ENCODE data around the gene SGPP2. TPM values are rescaled to one million over a fixed set of nuclear protein-coding genes. Genes with fewer than 3 reads are reported as not detected.

The SGPP2 gene
- total RNA-seq, 3 donors from 2014 or later (not counting 1 experiment from before 2014, with no cell fraction given), result 0.25 to 0.30 TPM; not detected in 1

GRCh38 chr2:222485367-222486211 lies 61.2 kb downstream of the SGPP2 start:
- DNase-seq (no peak), ATAC-seq (no peak)
- H3K27ac ChIP-seq (ENCODE audit: low read length), result no peak overlapping the region
- intact Hi-C loops (cut with micrococcal nuclease), result no loop called here
- H3K36me3 ChIP-seq (ENCODE audit: control insufficient read depth, insufficient read depth, low read length), result no peaks in the 10 kb centered on the region
- Mint-ChIP-seq H3K27me3 (ENCODE audit: low read depth in 2 of 2) (peaks cover 6 to 11% of the 10 kb centered on the region in 2 donors), H3K27ac (no peak overlapping the region), H3K9me3 (no peaks in the 10 kb centered on the region), H3K4me3 (no peak overlapping the region), H3K36me3 (no peaks in the 10 kb centered on the region), H3K4me1 (no peaks in the 10 kb centered on the region)
- H3K27me3 ChIP-seq (ENCODE audit: control insufficient read depth, insufficient read depth, low read length), result no peaks in the 10 kb centered on the region
- TF ChIP-seq, protein P1, sequence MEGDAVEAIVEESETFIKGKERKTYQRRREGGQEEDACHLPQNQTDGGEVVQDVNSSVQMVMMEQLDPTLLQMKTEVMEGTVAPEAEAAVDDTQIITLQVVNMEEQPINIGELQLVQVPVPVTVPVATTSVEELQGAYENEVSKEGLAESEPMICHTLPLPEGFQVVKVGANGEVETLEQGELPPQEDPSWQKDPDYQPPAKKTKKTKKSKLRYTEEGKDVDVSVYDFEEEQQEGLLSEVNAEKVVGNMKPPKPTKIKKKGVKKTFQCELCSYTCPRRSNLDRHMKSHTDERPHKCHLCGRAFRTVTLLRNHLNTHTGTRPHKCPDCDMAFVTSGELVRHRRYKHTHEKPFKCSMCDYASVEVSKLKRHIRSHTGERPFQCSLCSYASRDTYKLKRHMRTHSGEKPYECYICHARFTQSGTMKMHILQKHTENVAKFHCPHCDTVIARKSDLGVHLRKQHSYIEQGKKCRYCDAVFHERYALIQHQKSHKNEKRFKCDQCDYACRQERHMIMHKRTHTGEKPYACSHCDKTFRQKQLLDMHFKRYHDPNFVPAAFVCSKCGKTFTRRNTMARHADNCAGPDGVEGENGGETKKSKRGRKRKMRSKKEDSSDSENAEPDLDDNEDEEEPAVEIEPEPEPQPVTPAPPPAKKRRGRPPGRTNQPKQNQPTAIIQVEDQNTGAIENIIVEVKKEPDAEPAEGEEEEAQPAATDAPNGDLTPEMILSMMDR (IDR thresholded peaks at IDR 0.05), result no peak
- no peaks in the 10 kb centered on the region for H3K4me1 ChIP-seq (ENCODE audit: control insufficient read depth, insufficient read depth, low read length)
- H3K9me3 ChIP-seq (ENCODE audit: control insufficient read depth, insufficient read depth, low read length), result no peaks in the 10 kb centered on the region
- 75% methylated on average over 12 of the region's 12 CpGs for WGBS (ENCODE audit: insufficient coverage)
- H3K4me3 ChIP-seq (ENCODE audit: low read length), result no peak overlapping the region

DNA sequence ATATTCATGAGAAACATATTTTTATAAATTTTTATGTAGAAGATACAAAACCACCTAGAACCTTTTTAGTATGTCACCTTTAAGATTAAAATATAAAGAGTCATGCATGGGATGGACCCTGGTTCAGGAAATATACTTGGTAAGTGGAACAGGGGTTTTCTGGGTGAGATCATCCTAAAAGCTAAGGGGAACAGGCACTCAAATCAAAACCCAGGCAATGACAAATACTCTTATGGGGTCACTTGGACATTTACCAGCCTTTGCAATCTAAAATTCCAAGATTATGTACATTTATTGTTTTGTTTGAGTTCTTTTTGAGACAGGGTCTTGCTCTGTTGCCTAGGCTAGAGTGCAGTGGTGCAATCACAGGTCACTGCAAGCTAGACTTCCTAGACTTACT lies 65.8 kb downstream of the SGPP2 start:
- no peak overlapping the region for H3K4me3 Mint-ChIP-seq
- Histone ChIP-seq H3K4me1 (ENCODE audit: control insufficient read depth, insufficient read depth, low read length) (no peaks in the 10 kb centered on the region), H3K4me3 (ENCODE audit: low read length) (no peak overlapping the region), H3K27me3 (ENCODE audit: control insufficient read depth, insufficient read depth, low read length) (no peaks in the 10 kb centered on the region), H3K36me3 (ENCODE audit: control insufficient read depth, insufficient read depth, low read length) (no peaks in the 10 kb centered on the region), H3K27ac (ENCODE audit: low read length) (no peak overlapping the region), H3K9me3 (ENCODE audit: control insufficient read depth, insufficient read depth, low read length) (no peaks in the 10 kb centered on the region)
- no peak overlapping the region for H3K27ac Mint-ChIP-seq
- intact Hi-C loops (cut with micrococcal nuclease), result no loop called here
- no peaks in the 10 kb centered on the region for H3K36me3 Mint-ChIP-seq
- peaks cover 0 to 2% of the 10 kb centered on the region in 2 donors for H3K9me3 Mint-ChIP-seq
- H3K27me3 Mint-ChIP-seq (ENCODE audit: low read depth in 2 of 2), result peaks cover 0 to under 1% of the 10 kb centered on the region in 2 donors
- H3K4me1 Mint-ChIP-seq, result no peaks in the 10 kb centered on the region
- TF ChIP-seq, protein P1 (IDR thresholded peaks at IDR 0.05), result no peak
- ATAC-seq, result no peak
- DNase-seq, result no peak

- Mint-ChIP-seq H3K27ac (no peak overlapping the region), H3K4me3 (no peak overlapping the region), H3K27me3 (ENCODE audit: low read depth in 2 of 2) (no peaks in the 10 kb centered on the region), H3K36me3 (no peaks in the 10 kb centered on the region), H3K4me1 (no peaks in the 10 kb centered on the region), H3K9me3 (peaks cover 2 to 3% of the 10 kb centered on the region in 2 donors)
- Histone ChIP-seq H3K4me3 (ENCODE audit: low read length) (no peak overlapping the region), H3K36me3 (ENCODE audit: control insufficient read depth, insufficient read depth, low read length) (no peaks in the 10 kb centered on the region), H3K4me1 (ENCODE audit: control insufficient read depth, insufficient read depth, low read length) (no peaks in the 10 kb centered on the region), H3K27me3 (ENCODE audit: control insufficient read depth, insufficient read depth, low read length) (no peaks in the 10 kb centered on the region), H3K9me3 (ENCODE audit: control insufficient read depth, insufficient read depth, low read length) (no peaks in the 10 kb centered on the region), H3K27ac (ENCODE audit: low read length) (no peak overlapping the region)
- DNase-seq, result no peak
- intact Hi-C loops (cut with micrococcal nuclease), result no loop called here
- TF ChIP-seq, protein P1 (IDR thresholded peaks at IDR 0.05), result no peak
- no peak for ATAC-seq
Measured at GRCh38 chr2:222492683-222493082, 68.3 kb downstream of the SGPP2 start.
